Small intestine (tissue), 7 donors: ENCODE measurements around the gene RAB31. TPM values are rescaled to one million over a fixed set of nuclear protein-coding genes. Genes with fewer than 3 reads are reported as not detected.

Source experiments
- DNase-seq, 2 donors: peaks; one replicate each; pipeline versions ENCODE4 v3.0.0 to v3.0.0-alpha.2; 2013
- FAIRE-seq: peaks from 2 replicates; lab custom pipeline; 2012; peaks lifted over from hg19 to GRCh38; lab: Jason Lieb, UNC
- H3K27ac ChIP-seq, 3 donors: one replicate each; pipeline ENCODE4 v1.5.1; 2013; ENCODE audit warnings: low read length in 2 of 3, mild to moderate bottlenecking in 2 of 3, control low read depth in 1 of 3, inconsistent platforms in 1 of 3, low read depth in 1 of 3, moderate library complexity in 1 of 3
- H3K27me3 ChIP-seq, 3 donors: one replicate each; pipeline ENCODE4 v1.6.1; 2013; ENCODE audit warnings: low read length in 3 of 3, inconsistent platforms in 1 of 3; ENCODE audit not compliant: control insufficient read depth in 3 of 3, insufficient read depth in 3 of 3
- H3K36me3 ChIP-seq, 3 donors: one replicate each; pipeline ENCODE4 v1.6.1; 2013; ENCODE audit warnings: low read length in 3 of 3, inconsistent platforms in 1 of 3, low read depth in 1 of 3, mild to moderate bottlenecking in 1 of 3, moderate library complexity in 1 of 3; ENCODE audit not compliant: control insufficient read depth in 3 of 3, insufficient read depth in 2 of 3
- H3K4me1 ChIP-seq, 3 donors: one replicate each; pipeline ENCODE4 v1.6.1; 2013; ENCODE audit warnings: low read length in 2 of 3, inconsistent platforms in 1 of 3, low read depth in 1 of 3, mild to moderate bottlenecking in 1 of 3, moderate library complexity in 1 of 3; ENCODE audit not compliant: control insufficient read depth in 3 of 3, insufficient read depth in 2 of 3
- H3K4me3 ChIP-seq, 3 donors: one replicate each; pipeline ENCODE4 v1.5.1; 2013; ENCODE audit warnings: low read length in 3 of 3, control low read depth in 1 of 3, inconsistent platforms in 1 of 3, low read depth in 1 of 3, mild to moderate bottlenecking in 1 of 3, moderate library complexity in 1 of 3
- H3K9me3 ChIP-seq, 2 donors: one replicate each; pipeline ENCODE4 v1.6.1; 2013; ENCODE audit warnings: low read depth in 1 of 2, low read length in 1 of 2; ENCODE audit not compliant: control insufficient read depth in 2 of 2, insufficient read depth in 1 of 2
- WGBS, 3 donors: extraction: QIAGEN DNeasy Blood & Tissue Kit; methylation state at CpG; one replicate each; pipeline ENCODE4 v1.1.7; 2013; 5-methylcytosine and 5-hydroxymethylcytosine counted together
- polyA plus RNA-seq, 4 donors: library from polyadenylated mRNA; stranded (reverse) in 3 of 4; unstranded in 1 of 4; fragments of 200-250 nt in 3 of 4; fragments of 120-200 nt in 1 of 4; gene quantifications; one replicate each; pipeline versions ENCODE4 v1.2.1 to v1.2.3, GENCODE V29; 2013
- donor health status: healthy with polysubstance abuse.
- donor health status: control.
- donor health status: control.
- donor health status: Bipolar disorder and iron deficiency.
- donor health status: healthy.

RAB31 gene
- polyA plus RNA-seq, 4 donors: 4.2 to 18.4 (median 12.3) TPM

DNA sequence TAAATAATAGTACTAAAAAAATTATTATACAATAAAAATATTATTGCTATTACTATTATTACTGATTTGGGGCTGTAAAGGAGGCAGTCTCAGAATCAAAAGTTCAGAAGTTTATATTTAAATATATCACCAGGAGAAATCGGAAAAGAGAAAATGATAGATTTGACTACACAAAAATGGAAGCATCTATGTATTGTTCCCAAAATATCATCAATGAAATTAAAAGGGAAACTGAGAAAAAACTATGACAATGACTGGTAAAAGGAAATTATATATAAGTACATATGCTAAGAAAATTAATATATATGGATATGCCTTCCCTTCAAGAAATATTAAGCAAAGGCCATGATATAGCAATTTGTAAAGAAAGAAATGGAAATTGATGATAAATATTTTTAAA is 170.0 kb downstream of the RAB31 start:
- no peak for FAIRE-seq
- H3K36me3 ChIP-seq: no peaks in the 10 kb centered on the region
- peak overlapping the region in 1 of 3 donors; percentile 86 for H3K27ac ChIP-seq
- no peak overlapping the region for H3K4me3 ChIP-seq
- WGBS, 3 donors: 86 to 95% (median 92%) methylated on average over 1 of the region's 1 CpG
- DNase-seq: no peak
- no peaks in the 10 kb centered on the region for H3K9me3 ChIP-seq
- H3K4me1 ChIP-seq: peaks cover 0 to 21% (median 0%) of the 10 kb centered on the region in 3 donors
- no peaks in the 10 kb centered on the region for H3K27me3 ChIP-seq

DNA sequence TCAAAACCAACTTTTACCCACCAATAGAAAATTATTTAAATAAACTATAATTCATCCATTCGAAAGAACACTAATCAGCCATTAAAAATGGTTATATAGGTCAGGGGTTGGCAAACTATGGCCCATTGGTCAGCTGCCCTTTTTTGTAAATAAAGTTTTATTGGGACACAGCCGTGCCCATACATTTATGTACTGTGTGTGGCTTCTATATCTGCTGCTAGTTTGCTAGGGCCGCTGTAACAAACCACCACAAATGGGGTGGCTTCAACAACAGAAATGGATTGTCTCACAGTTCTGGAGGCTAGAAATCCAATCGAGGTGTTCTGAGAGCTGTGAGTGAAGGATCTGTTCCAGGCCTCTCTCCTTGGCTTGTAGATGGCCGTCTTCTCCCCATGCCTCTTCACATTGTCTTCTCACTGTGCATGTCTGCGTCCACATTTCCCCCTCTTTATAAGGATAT is 170.7 kb downstream of the RAB31 start:
- no peak overlapping the region for H3K27ac ChIP-seq
- FAIRE-seq (no peak), DNase-seq (no peak)
- no peaks in the 10 kb centered on the region for H3K9me3 ChIP-seq
- no peak overlapping the region for H3K4me3 ChIP-seq
- H3K4me1 ChIP-seq: peaks cover 0 to 21% (median 0%) of the 10 kb centered on the region in 3 donors
- no peaks in the 10 kb centered on the region for H3K27me3 ChIP-seq
- H3K36me3 ChIP-seq: no peaks in the 10 kb centered on the region
- 92 to 93% (median 92%) methylated on average over 6 of the region's 6 CpGs for WGBS, 3 donors

DNA sequence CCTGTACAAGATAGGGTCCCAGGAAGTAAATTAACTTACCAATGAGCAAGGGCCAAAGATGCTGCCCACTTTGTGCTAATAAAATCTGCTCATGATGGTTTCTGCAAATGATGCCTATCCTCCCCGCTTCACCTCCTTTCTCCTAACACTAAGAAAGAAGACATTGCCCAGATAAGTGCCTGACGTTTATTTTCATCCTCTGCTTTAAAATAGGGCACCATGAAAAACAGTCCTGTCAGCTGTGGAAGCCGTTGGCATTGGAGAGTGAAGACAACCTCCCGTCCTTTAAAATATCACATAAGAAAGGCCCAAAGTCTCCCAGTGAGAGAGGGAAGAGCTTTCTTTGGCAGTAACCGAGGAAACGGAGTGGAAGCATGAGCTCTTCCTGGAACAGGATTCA is 176.0 kb downstream of the RAB31 start:
- FAIRE-seq: no peak
- Histone ChIP-seq H3K4me1 (no peaks in the 10 kb centered on the region), H3K9me3 (no peaks in the 10 kb centered on the region), H3K27ac (no peak overlapping the region), H3K36me3 (no peaks in the 10 kb centered on the region), H3K27me3 (no peaks in the 10 kb centered on the region), H3K4me3 (no peak overlapping the region)
- DNase-seq: no peak
- 84 to 90% (median 85%) methylated on average over 6 of the region's 6 CpGs for WGBS, 3 donors

DNA sequence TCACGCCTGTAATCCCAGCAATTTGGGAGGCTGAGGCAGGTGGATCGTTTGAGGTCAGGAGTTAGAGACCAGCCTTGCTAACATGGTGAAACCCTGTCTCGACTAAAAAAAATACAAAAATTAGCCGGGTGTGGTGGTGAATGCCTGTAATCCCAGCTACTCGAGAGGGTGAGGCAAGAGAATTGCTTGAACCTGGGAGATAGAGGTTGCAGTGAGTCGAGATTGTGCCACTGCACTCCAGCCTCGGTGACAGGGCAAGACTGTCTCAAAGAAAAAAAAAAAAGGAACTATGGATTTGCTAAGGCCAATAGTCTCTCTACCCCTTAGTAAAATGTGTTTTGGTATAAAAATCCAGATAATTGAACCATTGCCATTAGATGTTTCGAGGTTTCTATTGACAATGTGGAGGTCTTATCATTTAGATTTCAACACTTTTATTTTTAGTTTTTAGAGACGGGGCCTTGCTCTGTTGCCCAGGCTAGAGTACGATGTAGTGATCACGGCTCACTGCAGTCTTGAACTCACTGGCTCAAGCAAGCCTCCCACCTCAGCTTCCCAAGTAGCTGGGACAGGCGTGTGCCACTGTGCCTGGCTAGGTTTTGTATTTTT is 176.5 kb downstream of the RAB31 start:
- Histone ChIP-seq H3K4me1 (no peaks in the 10 kb centered on the region), H3K27ac (no peak overlapping the region), H3K9me3 (no peaks in the 10 kb centered on the region), H3K4me3 (no peak overlapping the region), H3K36me3 (no peaks in the 10 kb centered on the region), H3K27me3 (no peaks in the 10 kb centered on the region)
- DNase-seq (no peak), FAIRE-seq (no peak)
- WGBS, 3 donors: 84 to 93% (median 87%) methylated on average over 12 of the region's 12 CpGs

DNA sequence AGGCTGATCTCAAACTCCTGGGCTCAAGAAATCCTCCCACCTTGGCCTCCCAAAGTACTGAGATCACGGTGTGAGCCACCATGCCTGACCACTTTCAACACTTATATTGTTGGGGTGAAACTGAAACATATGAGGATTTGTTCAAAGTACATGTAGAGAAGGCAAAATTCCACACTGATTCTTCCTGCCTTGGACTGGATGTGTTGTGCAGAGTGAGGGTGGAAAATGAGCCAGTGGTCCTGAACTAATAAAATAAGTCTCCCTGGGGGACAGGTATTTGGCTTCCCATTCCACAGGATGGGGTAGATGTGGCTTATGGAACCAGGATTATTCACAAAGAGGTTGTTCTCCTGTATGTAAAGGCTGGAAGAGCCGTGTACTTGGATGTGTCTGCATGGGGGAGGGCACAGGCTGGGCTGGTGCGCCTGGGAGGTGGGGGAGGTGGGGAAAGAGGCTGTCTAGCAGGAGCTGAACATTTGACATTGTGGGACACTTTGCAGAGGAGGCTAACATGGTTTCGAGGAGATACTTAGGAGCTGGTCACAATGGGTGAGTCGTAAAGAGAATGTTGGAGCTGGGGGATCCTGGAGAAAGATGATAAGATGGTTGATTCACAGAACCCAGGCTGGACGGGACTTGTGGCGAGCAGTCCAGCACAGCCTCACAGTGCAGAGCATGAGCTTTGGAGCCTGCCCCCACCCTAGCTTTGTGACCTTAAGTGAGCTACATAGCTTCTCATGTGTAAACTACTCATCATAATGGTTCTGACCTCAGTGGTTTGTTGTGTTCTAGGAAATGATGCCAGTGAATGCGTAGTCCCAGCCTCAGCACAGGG is 177.3 kb downstream of the RAB31 start, which contains the start of gene TXNDC2:
TSS of gene TXNDC2 (plus strand) at position 804 of the 835 bp plus-strand sequence. CDS start 708 bp downstream, outside the sequence.
- H3K4me1 ChIP-seq: no peaks in the 10 kb centered on the region
- H3K9me3 ChIP-seq: no peaks in the 10 kb centered on the region
- H3K27ac ChIP-seq: no peak within 1 kb of the TSS
- no peak for FAIRE-seq
- WGBS, 3 donors: 82 to 91% (median 87%) methylated on average over 8 of the region's 8 CpGs
- no peaks in the 10 kb centered on the region for H3K36me3 ChIP-seq
- no peaks in the 10 kb centered on the region for H3K27me3 ChIP-seq
- DNase-seq: no peak
- H3K4me3 ChIP-seq: no peak within 1 kb of the TSS

DNA sequence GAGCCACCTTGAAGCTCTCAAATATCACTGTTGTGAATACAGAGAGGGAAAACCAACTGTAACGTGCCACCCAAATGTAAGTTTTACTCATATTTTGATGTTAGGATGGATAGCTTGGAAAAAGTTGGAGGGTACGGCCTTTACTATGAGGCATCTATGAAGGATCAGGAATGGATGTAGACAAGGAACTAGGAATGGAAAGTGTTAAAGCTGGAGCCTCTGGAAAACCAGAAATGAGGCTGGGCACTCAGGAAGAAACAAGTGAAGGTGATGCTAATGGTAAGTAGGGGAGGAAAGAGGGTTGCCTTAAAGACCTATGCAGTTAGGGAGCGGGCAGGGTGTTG is 177.9 kb downstream of the RAB31 start:
- H3K9me3 ChIP-seq: no peaks in the 10 kb centered on the region
- 90 to 98% (median 94%) methylated on average over 3 of the region's 3 CpGs for WGBS, 3 donors
- DNase-seq (no peak), FAIRE-seq (no peak)
- no peaks in the 10 kb centered on the region for H3K4me1 ChIP-seq
- no peak overlapping the region for H3K27ac ChIP-seq
- no peaks in the 10 kb centered on the region for H3K27me3 ChIP-seq
- no peaks in the 10 kb centered on the region for H3K36me3 ChIP-seq
- H3K4me3 ChIP-seq: no peak overlapping the region

DNA sequence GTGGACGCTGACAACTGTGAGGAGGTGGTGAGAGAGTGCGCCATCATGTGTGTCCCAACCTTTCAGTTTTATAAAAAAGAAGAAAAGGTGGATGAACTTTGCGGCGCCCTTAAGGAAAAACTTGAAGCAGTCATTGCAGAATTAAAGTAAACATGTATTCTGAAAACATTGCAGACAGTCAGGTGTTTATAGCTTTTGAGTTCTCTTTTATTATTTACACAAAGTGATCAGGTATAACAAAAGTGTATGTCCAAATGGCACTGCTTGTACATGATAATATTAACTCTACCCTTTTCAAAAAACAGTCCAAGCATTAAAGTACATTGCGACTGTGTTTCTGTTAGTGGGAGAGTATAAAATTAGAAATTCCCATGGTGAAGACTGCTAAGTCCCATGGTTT is 179.9 kb downstream of the RAB31 start:
- Histone ChIP-seq H3K9me3 (no peaks in the 10 kb centered on the region), H3K27ac (no peak overlapping the region), H3K4me1 (no peaks in the 10 kb centered on the region), H3K36me3 (no peaks in the 10 kb centered on the region), H3K4me3 (no peak overlapping the region), H3K27me3 (no peaks in the 10 kb centered on the region)
- no peak for DNase-seq
- no peak for FAIRE-seq
- 94% methylated on average over 5 of the region's 5 CpGs for WGBS, 3 donors

DNA sequence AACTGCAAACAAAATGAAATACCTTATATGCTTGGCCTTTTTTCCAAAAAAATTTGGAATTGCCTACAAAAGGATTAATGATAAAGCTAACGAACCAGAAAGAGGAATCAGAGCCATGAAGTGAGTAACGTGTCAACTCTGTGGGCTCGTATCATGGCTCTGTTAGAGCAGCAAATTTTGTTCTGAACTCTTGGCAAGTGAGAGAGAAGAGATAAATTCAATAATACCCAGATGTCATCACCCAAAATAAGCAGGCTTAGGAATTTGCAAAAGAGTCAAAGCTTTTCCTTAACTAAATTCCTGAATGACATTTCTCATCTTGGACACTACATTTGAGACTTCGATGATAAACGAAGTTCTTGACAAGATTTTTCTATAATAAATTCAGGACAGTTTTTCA is 182.1 kb downstream of the RAB31 start:
- no peak overlapping the region for H3K27ac ChIP-seq
- H3K4me3 ChIP-seq: no peak overlapping the region
- FAIRE-seq (no peak), DNase-seq (no peak)
- WGBS, 3 donors: 92 to 96% (median 93%) methylated on average over 5 of the region's 5 CpGs
- no peaks in the 10 kb centered on the region for H3K27me3 ChIP-seq
- no peaks in the 10 kb centered on the region for H3K36me3 ChIP-seq
- no peaks in the 10 kb centered on the region for H3K9me3 ChIP-seq
- H3K4me1 ChIP-seq: no peaks in the 10 kb centered on the region
